Testis (tissue), 3 donors: ENCODE results near the gene FRMD4B. TPM values are rescaled to one million over a fixed set of nuclear protein-coding genes. Genes with fewer than 3 reads are reported as not detected.

Experiments used
- DNase-seq: peaks from one replicate; pipeline ENCODE4 v3.0.0-alpha.2; 2019
- H3K27ac ChIP-seq, 2 donors: fragments of 200-600 bp; sonication (generic); one replicate each; pipeline ENCODE4 v1.5.1; 2019
- H3K27me3 ChIP-seq: fragments of 200-600 bp; sonication (generic); one replicate; pipeline ENCODE4 v1.5.1; 2019
- H3K36me3 ChIP-seq: fragments of 200-600 bp; sonication (generic); one replicate; pipeline ENCODE4 v1.5.1; 2017; ENCODE audit warnings: low read depth; ENCODE audit errors: missing control alignments
- H3K4me1 ChIP-seq: fragments of 200-600 bp; sonication (generic); one replicate; pipeline ENCODE4 v1.5.1; 2019
- H3K4me3 ChIP-seq, 2 donors: fragments of 200-600 bp; sonication (generic); one replicate each; pipeline ENCODE4 v1.5.1; 2017 to 2019
- H3K9me3 ChIP-seq: fragments of 200-600 bp; sonication (generic); one replicate; pipeline ENCODE4 v1.5.1; 2017
- CTCF ChIP-seq, 3 experiments: fragments of 450-650 bp in 2 of 3; fragments of 200-600 bp in 1 of 3; sonication (generic) in 1 of 3; IDR thresholded peaks; one replicate each; pipeline ENCODE4 v1.5.1; 2016 to 2019; ENCODE audit warnings: antibody characterized with exemption in 3 of 3, mild to moderate bottlenecking in 2 of 3, moderate library complexity in 1 of 3
- POLR2A ChIP-seq: fragments of 450-650 bp; IDR thresholded peaks from one replicate; pipeline ENCODE4 v1.6.1; 2017; ENCODE audit warnings: antibody characterized with exemption, mild to moderate bottlenecking, moderate library complexity
- WGBS, 2 donors: methylation state at CpG; one replicate each; pipeline ENCODE4 v1.1.5; 2018; 5-methylcytosine and 5-hydroxymethylcytosine counted together
- intact Hi-C: fragments of 100-400 bp; cut with DNase I; formaldehyde crosslinking; loops from one replicate; pipeline ENCODE4 v1.15.1; 2023; ENCODE audit warnings: low total_unique reads
- polyA plus RNA-seq: library from polyadenylated mRNA; stranded (reverse); fragments of 350-450 nt; fragmentation: Illumina TruSeq; extraction: RNeasy Lipid Tissue Mini Kit (QIAGEN cat#74804); gene quantifications from one replicate; pipeline ENCODE4 v1.2.3, GENCODE V29; 2014; ENCODE audit warnings: low read depth, low replicate concordance; ENCODE audit not compliant: insufficient read depth
- total RNA-seq, 2 donors: library from RNA; depleted of rRNA; stranded (reverse); fragments of >200 nt; gene quantifications; one replicate each; pipeline ENCODE4 v1.2.3, GENCODE V29; 2016

FRMD4B gene
- total and polyA plus RNA-seq, 3 donors from 2014 or later, result 10.2 to 17.8 (median 13.7) TPM

- Histone ChIP-seq H3K27ac (no peak overlapping the region), H3K9me3 (no peaks in the 10 kb centered on the region), H3K4me1 (peaks cover 5% of the 10 kb centered on the region), H3K27me3 (no peaks in the 10 kb centered on the region), H3K36me3 (no peaks in the 10 kb centered on the region), H3K4me3 (no peak overlapping the region)
- no peak for DNase-seq
- no peak for TF ChIP-seq POLR2A
- TF ChIP-seq CTCF (IDR thresholded peaks at IDR 0.05), result peak; percentile 21 to 55 (median 52)
- intact Hi-C loops, result no loop called here
- 68 to 74% methylated on average over 3 of the region's 3 CpGs for WGBS, 2 donors
Measured at GRCh38 chr3:69309814-69310213, 76.1 kb downstream of the FRMD4B start.

GRCh38 chr3:69306239-69307185, 79.4 kb downstream of the FRMD4B start:
- no peak overlapping the region for H3K4me3 ChIP-seq
- H3K27me3 ChIP-seq, result no peaks in the 10 kb centered on the region
- H3K27ac ChIP-seq, result peak overlapping the region; percentile 67 to 78
- DNase-seq, result peak; percentile 80
- no peak for TF ChIP-seq POLR2A
- peak; percentile 84 to 89 (median 86) for TF ChIP-seq CTCF (IDR thresholded peaks at IDR 0.05)
- H3K9me3 ChIP-seq, result no peaks in the 10 kb centered on the region
- H3K36me3 ChIP-seq, result no peaks in the 10 kb centered on the region
- intact Hi-C loops, result no loop called here
- peaks cover 5% of the 10 kb centered on the region for H3K4me1 ChIP-seq
- WGBS, 2 donors, result 32 to 36% methylated on average over 16 to 17 of the region's 17 CpGs

GRCh38 chr3:69305011-69305410, 80.9 kb downstream of the FRMD4B start:
- no peak for DNase-seq
- 86 to 88% methylated on average over 2 of the region's 2 CpGs for WGBS, 2 donors
- Histone ChIP-seq H3K27ac (no peak overlapping the region), H3K9me3 (no peaks in the 10 kb centered on the region), H3K4me3 (no peak overlapping the region), H3K4me1 (peaks cover 5% of the 10 kb centered on the region), H3K27me3 (no peaks in the 10 kb centered on the region), H3K36me3 (no peaks in the 10 kb centered on the region)
- no peak for TF ChIP-seq POLR2A
- TF ChIP-seq CTCF (IDR thresholded peaks at IDR 0.05), result no peak
- intact Hi-C loops, result no loop called here

GRCh38 chr3:69304396-69304795, 81.5 kb downstream of the FRMD4B start:
- intact Hi-C loops, result no loop called here
- 84 to 95% methylated on average over 6 of the region's 6 CpGs for WGBS, 2 donors
- TF ChIP-seq CTCF (IDR thresholded peaks at IDR 0.05), result no peak
- no peak for TF ChIP-seq POLR2A
- no peak for DNase-seq
- Histone ChIP-seq H3K4me3 (no peak overlapping the region), H3K9me3 (no peaks in the 10 kb centered on the region), H3K36me3 (no peaks in the 10 kb centered on the region), H3K27ac (no peak overlapping the region), H3K4me1 (peaks cover 5% of the 10 kb centered on the region), H3K27me3 (no peaks in the 10 kb centered on the region)
